Stimulated activated memory B cell treated with anti-CD40 and anti-IgM and Interleukin-4, amounts not matched to agents 10 μg/mL and 1 μg/mL and 100 μg/mL, for 72 hours (primary cell): ENCODE results near the gene EVC.
"Not testable (repeated sequence)": the region's sequence is repeated elsewhere in the genome, so short reads cannot be mapped to it uniquely, and the experiment has no call there.

Experiments
- ATAC-seq: fragments of 150-1000 bp; cut with Tn5 transposase; 2 replicates; pipeline ENCODE4 v1.10.0; 2021
- H3K27ac Mint-ChIP-seq: one replicate; pipeline ENCODE4 v1.8.0; 2022; ENCODE audit warnings: mild to moderate bottlenecking, mixed read lengths
- H3K27me3 Mint-ChIP-seq: one replicate; pipeline ENCODE4 v1.8.0; 2022; ENCODE audit warnings: mixed read lengths
- H3K36me3 Mint-ChIP-seq: one replicate; pipeline ENCODE4 v1.8.0; 2022; ENCODE audit warnings: mixed read lengths
- H3K4me1 Mint-ChIP-seq: one replicate; pipeline ENCODE4 v1.8.0; 2022; ENCODE audit warnings: mixed read lengths
- H3K4me3 Mint-ChIP-seq: one replicate; pipeline ENCODE4 v1.8.0; 2022; ENCODE audit warnings: mild to moderate bottlenecking, moderate library complexity, mixed read lengths
- H3K9me3 Mint-ChIP-seq: one replicate; pipeline ENCODE4 v1.8.0; 2022; ENCODE audit warnings: mixed read lengths

The EVC gene

GRCh38 chr4:5717449-5718158 lies 6.6 kb downstream of the EVC start:
- Mint-ChIP-seq H3K9me3 (peaks cover 16% of the 10 kb centered on the region), H3K36me3 (no peaks in the 10 kb centered on the region), H3K4me3 (no peak overlapping the region), H3K27me3 (peaks cover 8% of the 10 kb centered on the region), H3K27ac (no peak overlapping the region), H3K4me1 (no peaks in the 10 kb centered on the region)
- ATAC-seq, result no peak

DNA sequence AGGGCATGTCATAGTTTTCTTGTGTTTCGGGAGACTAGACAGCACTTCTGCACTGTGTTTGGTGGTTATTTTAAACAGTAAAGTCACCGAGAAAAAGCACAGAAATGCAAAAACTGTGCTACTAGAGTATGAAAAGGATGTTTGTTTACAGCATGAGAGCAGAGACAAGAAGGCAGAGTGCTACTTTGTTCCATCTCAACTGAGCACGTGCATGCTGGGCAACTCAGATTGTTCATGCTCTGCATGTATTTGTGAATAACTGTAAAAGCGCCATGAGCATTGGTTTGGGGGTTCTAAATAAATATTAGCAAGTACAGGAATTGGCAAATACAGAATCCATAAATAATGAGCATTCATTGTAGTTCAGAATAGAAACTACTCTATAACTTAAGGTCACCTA lies 7.4 kb downstream of the EVC start:
- peaks cover 16% of the 10 kb centered on the region for H3K9me3 Mint-ChIP-seq
- peaks cover 8% of the 10 kb centered on the region for H3K27me3 Mint-ChIP-seq
- ATAC-seq, result no peak
- no peaks in the 10 kb centered on the region for H3K4me1 Mint-ChIP-seq
- no peaks in the 10 kb centered on the region for H3K36me3 Mint-ChIP-seq
- no peak overlapping the region for H3K27ac Mint-ChIP-seq
- no peak overlapping the region for H3K4me3 Mint-ChIP-seq

GRCh38 chr4:5719350-5720055 lies 8.5 kb downstream of the EVC start:
- no peaks in the 10 kb centered on the region for H3K36me3 Mint-ChIP-seq
- no peak overlapping the region for H3K4me3 Mint-ChIP-seq
- no peaks in the 10 kb centered on the region for H3K27me3 Mint-ChIP-seq
- H3K9me3 Mint-ChIP-seq, result peaks cover 11% of the 10 kb centered on the region
- no peak overlapping the region for H3K27ac Mint-ChIP-seq
- H3K4me1 Mint-ChIP-seq, result no peaks in the 10 kb centered on the region
- no peak for ATAC-seq

DNA sequence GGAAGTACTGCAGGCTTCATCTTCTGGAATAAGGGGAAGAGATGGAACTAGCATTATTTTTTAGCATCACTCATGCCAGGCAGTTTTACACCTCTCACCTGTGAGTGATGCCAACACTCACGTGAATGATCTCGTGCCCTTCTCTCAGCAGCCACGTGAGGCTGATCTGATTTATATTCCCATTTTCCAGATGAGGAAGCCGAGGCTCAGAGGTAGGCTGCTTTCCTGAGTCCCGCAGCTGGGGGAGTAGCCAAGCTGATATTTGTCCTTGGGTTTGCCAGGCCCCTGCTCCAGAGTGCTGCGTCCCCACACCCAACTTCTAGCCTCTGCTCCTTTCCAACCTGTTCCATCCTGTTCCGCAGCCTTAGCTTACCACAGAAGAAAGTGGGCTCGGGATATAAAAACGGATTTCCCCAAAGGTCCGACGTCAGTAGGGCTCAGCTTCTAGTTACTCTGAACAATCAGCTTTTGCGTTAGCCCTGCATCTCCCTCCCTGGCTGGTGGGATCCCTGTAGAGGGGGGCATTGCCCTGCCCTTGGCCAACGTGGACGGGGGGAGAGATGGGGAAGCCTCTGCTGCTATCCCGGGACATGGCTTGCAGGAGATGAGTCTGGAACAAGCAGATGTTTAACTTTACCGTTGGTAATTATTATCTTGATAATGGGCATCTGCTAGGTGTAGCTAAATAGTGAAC lies 9.3 kb downstream of the EVC start:
- Mint-ChIP-seq H3K36me3 (no peaks in the 10 kb centered on the region), H3K27ac (no peak overlapping the region), H3K9me3 (peaks cover 10% of the 10 kb centered on the region), H3K4me3 (no peak overlapping the region), H3K27me3 (no peaks in the 10 kb centered on the region), H3K4me1 (no peaks in the 10 kb centered on the region)
- no peak for ATAC-seq

DNA sequence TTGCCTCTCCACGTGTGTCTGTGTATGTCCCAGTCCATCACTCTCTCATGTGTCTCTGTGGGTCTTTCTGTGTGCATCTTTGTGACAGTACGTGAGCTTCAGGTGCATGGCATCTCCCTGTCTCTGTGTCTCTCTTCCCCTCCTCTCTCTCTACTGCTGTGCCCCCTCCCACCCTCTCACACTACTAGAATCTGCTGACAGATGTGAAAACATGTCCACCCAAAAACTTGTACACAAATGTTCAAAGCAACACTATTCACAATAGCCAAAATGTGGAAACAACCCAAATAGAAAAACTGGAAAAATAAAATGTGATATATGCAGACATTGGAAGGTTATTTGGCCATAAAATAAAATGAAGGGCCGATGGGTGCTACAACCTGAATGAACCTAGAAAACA lies 10.0 kb downstream of the EVC start:
- Mint-ChIP-seq H3K9me3 (peaks cover 11% of the 10 kb centered on the region), H3K27me3 (no peaks in the 10 kb centered on the region), H3K4me1 (no peaks in the 10 kb centered on the region), H3K4me3 (no peak overlapping the region), H3K27ac (no peak overlapping the region), H3K36me3 (no peaks in the 10 kb centered on the region)
- ATAC-seq, result no peak

- Mint-ChIP-seq H3K4me1 (no peaks in the 10 kb centered on the region), H3K4me3 (no peak overlapping the region), H3K9me3 (peaks cover 12% of the 10 kb centered on the region), H3K36me3 (no peaks in the 10 kb centered on the region), H3K27me3 (no peaks in the 10 kb centered on the region), H3K27ac (no peak overlapping the region)
- no peak for ATAC-seq
Observed at GRCh38 chr4:5721923-5722322, 10.9 kb downstream of the EVC start.

DNA sequence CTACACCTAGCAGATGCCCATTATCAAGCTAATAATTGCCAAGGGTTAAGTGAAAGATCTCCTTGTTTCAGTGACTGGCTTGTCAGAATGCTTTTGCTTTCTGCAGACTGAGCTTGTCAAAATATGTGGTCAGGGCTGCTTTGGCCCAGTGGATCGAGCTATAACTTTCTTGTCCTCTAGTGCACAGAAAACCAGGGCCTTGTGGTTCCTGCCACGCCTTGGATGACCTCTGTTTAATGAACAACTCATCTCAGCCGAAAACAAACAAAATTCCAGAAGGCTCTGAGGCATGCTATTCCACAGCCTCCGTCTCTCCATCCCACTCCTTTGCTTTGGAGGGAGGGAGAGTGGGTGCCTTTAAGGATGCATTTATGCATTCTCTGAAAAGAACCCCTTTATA lies 11.3 kb downstream of the EVC start:
- H3K4me1 Mint-ChIP-seq, result no peaks in the 10 kb centered on the region
- no peak overlapping the region for H3K4me3 Mint-ChIP-seq
- H3K27ac Mint-ChIP-seq, result no peak overlapping the region
- no peak for ATAC-seq
- no peaks in the 10 kb centered on the region for H3K27me3 Mint-ChIP-seq
- H3K9me3 Mint-ChIP-seq, result peaks cover 8% of the 10 kb centered on the region
- no peaks in the 10 kb centered on the region for H3K36me3 Mint-ChIP-seq

- Mint-ChIP-seq H3K36me3 (no peaks in the 10 kb centered on the region), H3K4me3 (no peak overlapping the region), H3K4me1 (no peaks in the 10 kb centered on the region), H3K27ac (no peak overlapping the region), H3K9me3 (peaks cover 7% of the 10 kb centered on the region), H3K27me3 (no peaks in the 10 kb centered on the region)
- ATAC-seq, result no peak
Observed at GRCh38 chr4:5724377-5724776, 13.4 kb downstream of the EVC start.

DNA sequence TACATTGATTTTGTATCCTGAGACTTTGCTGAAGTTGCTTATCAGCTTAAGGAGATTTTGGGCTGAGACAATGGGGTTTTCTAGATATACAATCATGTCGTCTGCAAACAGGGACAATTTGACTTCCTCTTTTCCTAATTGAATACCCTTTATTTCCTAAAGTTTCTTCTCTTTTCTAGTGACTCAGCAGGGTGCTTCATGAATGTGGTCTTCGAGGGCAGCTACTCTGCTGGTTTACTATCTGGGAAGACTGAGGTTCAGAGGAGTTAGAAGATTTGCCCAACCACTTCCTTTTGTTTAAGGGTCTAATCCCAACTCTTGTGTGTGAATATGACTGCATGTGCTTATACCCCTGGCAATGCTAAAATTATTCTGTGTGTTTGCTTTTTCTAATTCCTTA lies 17.4 kb downstream of the EVC start:
- H3K4me1 Mint-ChIP-seq, H3K27me3 Mint-ChIP-seq, H3K4me3 Mint-ChIP-seq, H3K27ac Mint-ChIP-seq, ATAC-seq, H3K36me3 Mint-ChIP-seq, H3K9me3 Mint-ChIP-seq: not testable (repeated sequence)

- H3K36me3 Mint-ChIP-seq, result no peaks in the 10 kb centered on the region
- peaks cover 8% of the 10 kb centered on the region for H3K27me3 Mint-ChIP-seq
- no peaks in the 10 kb centered on the region for H3K4me1 Mint-ChIP-seq
- H3K27ac Mint-ChIP-seq, result no peak overlapping the region
- H3K9me3 Mint-ChIP-seq, result peaks cover 7% of the 10 kb centered on the region
- ATAC-seq, result no peak
- no peak overlapping the region for H3K4me3 Mint-ChIP-seq
Observed at GRCh38 chr4:5730436-5730835, 19.4 kb downstream of the EVC start.

DNA sequence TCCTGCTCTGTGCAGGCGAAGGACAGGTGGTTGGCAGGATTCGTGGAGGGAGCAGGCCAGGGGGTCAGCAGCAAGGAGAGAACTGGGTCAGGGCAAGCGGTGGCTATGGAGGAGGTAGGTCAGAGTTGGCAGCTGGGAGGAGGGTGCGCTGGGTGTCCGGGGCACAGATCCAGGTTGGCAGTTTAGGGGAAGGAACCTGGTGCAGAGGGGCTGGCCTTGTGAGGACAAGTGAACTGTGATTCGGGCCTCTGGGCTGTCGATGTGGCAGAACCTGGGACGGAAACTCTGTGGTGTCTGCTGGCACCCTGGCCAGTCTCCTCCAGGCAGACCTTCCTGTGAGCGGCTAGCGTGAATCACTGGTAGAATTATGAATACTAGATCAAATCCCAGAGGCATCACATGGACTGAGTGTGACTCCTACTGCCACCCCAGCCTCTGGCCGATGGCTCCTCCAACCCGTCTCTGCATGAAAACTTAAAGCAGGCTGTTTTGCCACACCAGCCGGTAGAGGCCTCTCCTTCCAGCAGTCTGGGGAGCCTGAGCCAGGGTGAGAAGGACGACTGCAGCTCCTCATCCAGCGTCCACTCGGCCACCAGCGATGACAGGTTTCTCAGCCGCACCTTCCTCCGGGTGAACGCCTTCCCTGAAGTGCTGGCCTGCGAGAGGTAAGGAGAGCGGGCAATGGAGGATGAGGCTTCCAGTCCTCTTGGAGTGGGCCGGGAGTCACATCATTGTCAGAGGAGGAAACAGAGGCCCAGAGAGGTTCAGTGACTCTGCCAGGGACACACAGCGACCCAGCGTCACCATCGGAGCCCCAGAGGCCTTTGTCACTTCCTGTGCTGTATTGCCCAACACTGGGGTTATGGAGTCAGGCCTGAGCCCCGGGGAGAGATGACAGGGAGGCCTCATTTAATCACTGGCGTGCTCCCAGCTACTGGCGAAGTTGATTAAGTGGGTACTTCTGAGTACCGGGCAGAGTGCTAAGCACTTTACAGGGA lies 20.3 kb downstream of the EVC start:
- Mint-ChIP-seq H3K27me3 (peaks cover 8% of the 10 kb centered on the region), H3K4me3 (no peak overlapping the region), H3K4me1 (no peaks in the 10 kb centered on the region), H3K36me3 (no peaks in the 10 kb centered on the region), H3K9me3 (peaks cover 4% of the 10 kb centered on the region), H3K27ac (no peak overlapping the region)
- no peak for ATAC-seq

GRCh38 chr4:5732158-5732557 lies 21.2 kb downstream of the EVC start:
- peaks cover 8% of the 10 kb centered on the region for H3K27me3 Mint-ChIP-seq
- H3K4me1 Mint-ChIP-seq, result no peaks in the 10 kb centered on the region
- peaks cover 4% of the 10 kb centered on the region for H3K9me3 Mint-ChIP-seq
- H3K36me3 Mint-ChIP-seq, result no peaks in the 10 kb centered on the region
- no peak overlapping the region for H3K27ac Mint-ChIP-seq
- ATAC-seq, result no peak
- no peak overlapping the region for H3K4me3 Mint-ChIP-seq

- Mint-ChIP-seq H3K36me3 (no peaks in the 10 kb centered on the region), H3K9me3 (no peaks in the 10 kb centered on the region), H3K4me1 (no peaks in the 10 kb centered on the region), H3K4me3 (no peak overlapping the region), H3K27ac (no peak overlapping the region), H3K27me3 (peaks cover 8% of the 10 kb centered on the region)
- ATAC-seq, result no peak
Observed at GRCh38 chr4:5734853-5735252, 23.9 kb downstream of the EVC start.

DNA sequence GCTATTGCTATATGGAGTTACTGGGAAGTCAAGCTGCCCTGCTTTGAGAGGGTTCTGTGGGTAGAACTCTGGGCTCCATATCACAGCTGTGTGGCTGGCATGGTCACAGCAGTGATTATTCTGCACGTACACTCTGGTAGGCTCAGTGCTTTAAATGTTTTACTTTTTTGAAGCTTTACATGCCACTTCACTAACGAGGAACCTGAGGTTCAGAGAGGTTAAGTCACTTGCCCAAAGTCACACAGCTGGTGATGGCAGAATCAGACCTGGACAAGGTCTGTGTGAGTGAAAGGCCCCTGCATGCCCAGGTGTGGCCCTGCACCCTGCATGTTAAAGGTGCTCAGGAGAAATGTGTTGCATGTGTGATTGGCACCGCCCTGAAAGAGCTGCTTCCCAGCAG lies 24.5 kb downstream of the EVC start:
- no peaks in the 10 kb centered on the region for H3K9me3 Mint-ChIP-seq

DNA sequence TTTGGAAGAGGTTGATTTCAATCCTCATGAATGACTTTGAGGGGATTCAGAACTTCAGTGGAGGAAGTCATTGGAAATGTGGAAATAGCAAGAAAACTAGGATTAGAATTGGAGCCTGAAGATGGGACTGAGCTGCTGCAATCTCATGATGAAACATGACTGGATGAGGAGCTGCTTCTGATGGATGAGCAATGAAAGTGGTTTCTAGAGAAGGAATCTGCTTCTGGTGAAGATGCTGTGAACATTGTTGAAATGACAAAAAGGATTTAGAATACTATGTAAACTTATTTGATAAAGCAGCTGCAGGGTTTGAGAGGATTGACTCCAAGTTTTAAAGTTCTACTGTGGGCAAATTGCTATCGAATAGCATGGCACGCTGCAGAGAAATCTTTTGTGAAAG lies 27.1 kb downstream of the EVC start:
- no peaks in the 10 kb centered on the region for H3K36me3 Mint-ChIP-seq
- no peaks in the 10 kb centered on the region for H3K27me3 Mint-ChIP-seq
- no peaks in the 10 kb centered on the region for H3K9me3 Mint-ChIP-seq
- H3K4me1 Mint-ChIP-seq, result no peaks in the 10 kb centered on the region
- no peak overlapping the region for H3K4me3 Mint-ChIP-seq
- no peak for ATAC-seq
- H3K27ac Mint-ChIP-seq, result no peak overlapping the region

More for the DNA sequence above, 24.5 kb downstream of the EVC start:
- no peak overlapping the region for H3K27ac Mint-ChIP-seq
- no peak overlapping the region for H3K4me3 Mint-ChIP-seq
- H3K27me3 Mint-ChIP-seq, result peaks cover 7% of the 10 kb centered on the region
- no peaks in the 10 kb centered on the region for H3K4me1 Mint-ChIP-seq
- no peaks in the 10 kb centered on the region for H3K36me3 Mint-ChIP-seq
- no peak for ATAC-seq
